GM19023 (cell line): ENCODE data around the gene PYDC1.
"Not testable (repeated sequence)": the region's sequence is repeated elsewhere in the genome, so short reads cannot be mapped to it uniquely, and the experiment has no call there.

Experiments used
- ATAC-seq: cut with Tn5 transposase; IDR thresholded peaks from one replicate; pipeline ENCODE4 v1.9.1; 2021; ENCODE audit warnings: mild to moderate bottlenecking, moderate library complexity; ENCODE audit not compliant: unreplicated experiment

Gene PYDC1

DNA sequence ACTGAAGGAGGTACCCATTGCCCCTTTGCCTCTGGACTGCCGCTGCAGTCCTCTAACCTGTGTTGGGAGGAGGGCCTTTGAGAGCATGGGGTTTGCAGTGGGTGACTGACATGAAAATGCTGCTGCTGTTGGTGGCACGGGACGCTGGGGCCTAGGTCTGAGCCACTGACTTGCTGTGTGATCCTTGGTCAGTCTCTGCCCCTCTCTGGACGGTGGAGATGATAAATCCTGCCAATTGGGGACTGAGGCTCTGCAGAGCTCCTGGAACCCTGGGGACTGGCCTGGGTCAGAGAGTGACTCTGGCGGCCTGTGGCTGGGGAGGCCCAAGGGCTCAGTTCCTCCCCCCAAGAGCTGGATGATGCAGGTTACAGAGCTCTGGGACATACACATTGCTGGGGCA is 6.1 kb upstream of the PYDC1 start:
- ATAC-seq: no peak

DNA sequence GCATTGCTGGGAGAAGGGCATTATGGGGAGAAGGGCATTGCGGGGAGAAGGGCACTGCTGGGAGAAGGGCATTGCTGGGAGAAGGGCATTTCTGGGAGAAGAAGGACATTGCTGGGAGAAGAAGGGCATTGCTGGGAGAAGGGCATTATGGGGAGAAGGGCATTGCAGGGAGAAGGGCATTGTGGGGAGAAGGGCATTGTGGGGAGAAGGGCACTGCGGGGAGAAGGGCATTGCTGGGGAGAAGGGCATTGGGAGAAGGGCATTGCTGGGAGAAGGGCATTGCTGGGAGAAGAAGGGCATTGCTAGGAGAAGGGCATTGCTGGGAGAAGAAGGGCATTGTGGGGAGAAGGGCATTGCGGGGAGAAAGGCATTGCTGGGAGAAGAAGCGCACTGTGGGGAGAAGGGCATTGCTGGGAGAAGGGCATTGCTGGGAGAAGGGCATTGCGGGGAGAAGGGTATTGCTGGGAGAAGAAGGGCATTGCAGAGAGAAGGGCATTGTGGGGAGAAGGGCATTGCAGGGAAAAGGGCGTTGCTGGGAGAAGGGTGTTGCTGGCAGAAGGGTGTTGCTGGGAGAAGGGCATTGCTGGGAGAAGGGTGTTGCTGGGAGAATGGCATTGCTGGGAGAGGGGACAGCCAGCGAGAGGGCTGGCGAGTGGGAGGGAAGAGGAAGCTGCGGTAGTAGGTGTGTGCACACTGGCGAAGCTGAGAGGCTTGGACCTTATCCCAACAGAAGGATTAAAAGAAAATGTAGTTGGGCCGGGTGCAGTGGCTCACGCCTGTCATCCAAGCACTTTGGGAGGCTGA is 4.6 kb upstream of the PYDC1 start:
- ATAC-seq: no peak

DNA sequence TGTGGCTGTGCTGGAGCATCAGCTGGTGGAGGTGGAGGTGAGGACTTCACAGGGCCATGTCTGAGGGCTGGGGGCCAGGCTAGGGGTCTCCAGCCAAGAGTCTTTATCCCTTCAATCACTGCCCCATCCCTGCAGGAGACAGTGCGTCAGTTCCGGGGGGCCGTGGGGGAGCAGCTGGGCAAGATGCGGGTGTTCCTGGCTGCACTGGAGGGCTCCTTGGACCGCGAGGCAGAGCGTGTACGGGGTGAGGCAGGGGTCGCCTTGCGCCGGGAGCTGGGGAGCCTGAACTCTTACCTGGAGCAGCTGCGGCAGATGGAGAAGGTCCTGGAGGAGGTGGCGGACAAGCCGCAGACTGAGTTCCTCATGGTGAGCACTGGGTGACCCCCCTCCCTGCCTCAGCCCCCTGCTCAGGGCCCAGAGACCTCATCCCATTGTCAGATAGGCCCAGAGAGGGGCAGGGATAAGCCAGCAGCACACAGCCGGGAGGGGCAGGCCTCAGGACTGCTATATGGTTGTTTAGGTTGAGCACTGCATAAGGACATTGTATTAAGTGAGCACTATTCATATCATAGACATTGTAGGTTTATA is 2.3 kb upstream of the PYDC1 start:
- ATAC-seq: no peak

DNA sequence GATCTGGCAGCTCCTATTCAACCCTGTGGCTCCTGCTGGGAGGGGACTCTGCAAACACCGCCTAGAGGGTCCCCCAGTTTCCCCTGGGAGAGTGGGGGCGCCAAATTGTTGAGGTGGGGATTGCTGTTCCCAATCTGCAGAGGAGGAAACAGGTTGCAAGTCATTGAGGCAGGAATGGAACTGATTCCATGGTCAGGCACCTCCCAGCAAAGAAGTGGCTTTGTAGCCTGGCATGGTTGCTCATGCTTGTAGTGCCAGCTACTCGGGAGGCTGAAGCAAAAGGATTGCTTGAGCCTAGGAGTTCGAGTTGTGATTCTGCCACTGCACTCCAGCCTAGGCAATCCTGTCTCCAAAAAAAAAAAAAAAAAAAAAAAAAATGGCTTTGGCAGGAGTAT is 198 bp upstream of the PYDC1 start:
- no peak for ATAC-seq

DNA sequence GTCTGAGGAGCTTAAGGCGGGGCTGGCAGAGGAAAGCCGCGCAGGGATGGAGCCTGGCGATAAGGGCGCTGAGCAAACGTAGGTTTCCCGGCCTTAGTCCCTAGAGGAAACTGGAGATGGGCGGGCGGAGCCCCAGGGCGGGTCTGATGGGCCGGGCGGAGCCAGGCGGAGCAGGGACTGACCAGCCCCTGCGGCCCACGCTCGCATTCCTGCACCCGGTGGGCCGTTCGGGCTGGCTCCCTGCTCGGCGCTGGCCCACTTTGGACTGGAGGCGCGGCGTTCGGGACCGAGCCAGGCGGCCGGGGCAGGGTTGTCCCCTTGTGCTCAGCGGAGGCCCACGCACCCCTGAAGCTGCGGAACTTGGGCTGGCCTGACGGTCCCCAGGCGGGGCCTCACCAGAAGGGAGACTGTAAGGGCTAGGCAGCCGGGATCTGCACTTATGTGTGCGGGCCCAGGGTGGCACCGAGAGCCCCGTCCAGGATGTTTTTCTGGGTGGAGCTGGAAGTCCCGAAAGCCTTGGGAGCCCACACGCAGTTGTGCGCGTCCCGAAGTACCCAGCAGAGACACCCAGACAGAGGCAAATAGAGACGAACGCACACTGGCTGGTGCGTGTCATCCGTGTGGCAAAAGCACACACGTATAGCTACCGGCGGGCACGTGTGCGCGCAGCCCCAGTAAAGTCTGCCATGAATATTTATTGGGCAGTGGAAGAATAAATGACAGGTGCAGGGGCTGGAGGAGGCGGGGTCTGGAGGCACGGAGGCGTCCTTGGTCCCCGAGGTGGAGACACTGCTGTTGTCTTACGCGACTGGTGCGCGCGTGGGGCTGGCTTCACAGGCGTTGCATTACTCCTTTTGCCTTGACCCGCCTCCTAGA is 1.4 kb downstream of the PYDC1 start:
- no peak for ATAC-seq

DNA sequence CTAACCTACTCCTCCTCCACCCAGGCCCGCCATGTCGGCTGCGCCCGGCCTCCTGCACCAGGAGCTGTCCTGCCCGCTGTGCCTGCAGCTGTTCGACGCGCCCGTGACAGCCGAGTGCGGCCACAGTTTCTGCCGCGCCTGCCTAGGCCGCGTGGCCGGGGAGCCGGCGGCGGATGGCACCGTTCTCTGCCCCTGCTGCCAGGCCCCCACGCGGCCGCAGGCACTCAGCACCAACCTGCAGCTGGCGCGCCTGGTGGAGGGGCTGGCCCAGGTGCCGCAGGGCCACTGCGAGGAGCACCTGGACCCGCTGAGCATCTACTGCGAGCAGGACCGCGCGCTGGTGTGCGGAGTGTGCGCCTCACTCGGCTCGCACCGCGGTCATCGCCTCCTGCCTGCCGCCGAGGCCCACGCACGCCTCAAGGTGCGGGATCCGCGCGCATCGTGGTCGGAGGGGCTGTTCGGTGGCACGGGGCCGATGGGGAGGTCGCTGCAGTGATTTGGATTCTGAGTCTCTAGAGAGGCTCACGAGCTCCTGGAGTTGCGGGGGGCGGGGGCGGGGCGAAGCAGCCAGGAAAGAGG is 2.1 kb downstream of the PYDC1 start:
- no peak for ATAC-seq

DNA sequence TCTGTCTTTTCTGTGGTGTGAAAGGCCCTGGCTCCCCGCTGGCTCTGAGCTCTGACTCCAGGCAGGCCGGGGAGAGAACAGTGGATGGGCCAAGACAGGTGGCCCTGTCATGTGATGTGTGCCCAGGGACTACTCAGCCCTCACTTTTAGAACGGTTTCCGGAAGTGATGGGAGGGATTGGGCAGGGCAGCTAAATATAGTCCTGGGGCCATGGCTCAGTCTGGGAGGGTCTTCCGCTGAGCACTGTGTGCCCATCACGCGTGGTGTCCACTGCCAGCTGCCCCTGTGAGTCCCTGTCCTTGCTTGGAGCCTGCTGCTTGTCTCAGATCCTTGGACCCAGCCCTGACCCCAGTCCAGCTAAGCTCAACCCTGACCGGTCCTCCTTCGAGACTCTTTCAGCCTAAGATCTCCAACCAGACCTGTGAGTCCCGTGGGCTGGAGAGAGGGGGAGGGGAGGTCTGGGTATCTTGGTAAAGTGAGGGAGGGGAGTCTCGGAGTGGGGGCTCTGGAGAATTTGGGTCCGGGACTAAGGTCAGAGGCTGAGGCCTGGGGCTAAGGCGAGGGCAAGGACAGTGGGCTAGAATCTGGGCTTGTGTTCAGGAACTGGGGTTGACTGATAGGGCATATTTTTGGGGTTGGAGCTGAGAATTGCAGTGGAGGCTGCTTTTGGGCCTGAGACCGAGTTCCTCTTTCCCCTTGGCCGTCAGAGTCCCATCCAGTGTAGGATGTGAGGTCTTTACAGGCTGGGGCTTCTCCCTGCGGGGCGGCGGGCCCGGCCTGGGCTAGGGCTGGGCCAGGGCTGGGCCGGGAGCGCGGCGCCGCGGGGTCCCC is 2.8 kb downstream of the PYDC1 start, which contains the start of gene TRIM72:
Gene TRIM72, plus strand, starts transcription at position 243 of the 831 bp plus-strand sequence. CDS start 620 bp downstream, outside the sequence.
- no peak for ATAC-seq

DNA sequence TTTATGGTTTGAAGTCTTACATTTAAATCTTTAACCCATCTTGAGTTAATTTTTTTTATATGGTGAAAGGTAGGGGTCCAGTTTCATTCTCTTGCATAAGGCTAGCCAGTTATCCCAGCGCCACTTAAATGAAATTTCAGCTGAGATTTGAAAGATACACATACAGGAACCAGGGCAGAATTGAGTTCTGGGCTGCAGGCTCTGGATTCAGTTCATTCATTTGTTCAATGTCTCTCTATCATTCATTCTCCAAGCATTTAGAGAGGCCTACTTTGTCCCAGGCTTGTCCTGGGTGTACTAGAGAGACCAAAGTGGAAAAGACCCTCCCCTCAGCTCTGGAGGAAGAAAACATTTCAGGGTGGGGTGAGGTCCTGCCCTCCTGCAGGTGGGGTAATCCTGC is 3.6 kb downstream of the PYDC1 start:
- no peak for ATAC-seq

DNA sequence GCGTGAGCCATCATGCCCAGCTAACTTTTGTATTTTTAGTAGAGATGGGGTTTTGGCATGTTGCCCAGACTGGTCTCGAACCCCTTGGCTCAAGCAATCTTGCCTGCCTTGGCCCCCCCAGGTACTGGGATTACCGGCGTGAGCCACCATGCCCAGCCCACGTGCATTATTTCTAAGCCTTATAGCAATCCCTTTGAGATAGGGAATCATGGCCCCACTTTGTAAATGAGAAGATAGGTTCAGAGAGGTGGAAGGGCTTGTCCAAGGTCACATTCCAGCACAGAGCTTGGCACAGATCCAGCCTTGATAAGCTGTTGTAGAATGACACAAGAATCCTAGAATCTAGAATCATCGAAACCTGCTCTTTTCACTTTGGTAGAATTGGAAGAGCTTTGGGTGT is 10.2 kb downstream of the PYDC1 start:
- ATAC-seq: no peak

DNA sequence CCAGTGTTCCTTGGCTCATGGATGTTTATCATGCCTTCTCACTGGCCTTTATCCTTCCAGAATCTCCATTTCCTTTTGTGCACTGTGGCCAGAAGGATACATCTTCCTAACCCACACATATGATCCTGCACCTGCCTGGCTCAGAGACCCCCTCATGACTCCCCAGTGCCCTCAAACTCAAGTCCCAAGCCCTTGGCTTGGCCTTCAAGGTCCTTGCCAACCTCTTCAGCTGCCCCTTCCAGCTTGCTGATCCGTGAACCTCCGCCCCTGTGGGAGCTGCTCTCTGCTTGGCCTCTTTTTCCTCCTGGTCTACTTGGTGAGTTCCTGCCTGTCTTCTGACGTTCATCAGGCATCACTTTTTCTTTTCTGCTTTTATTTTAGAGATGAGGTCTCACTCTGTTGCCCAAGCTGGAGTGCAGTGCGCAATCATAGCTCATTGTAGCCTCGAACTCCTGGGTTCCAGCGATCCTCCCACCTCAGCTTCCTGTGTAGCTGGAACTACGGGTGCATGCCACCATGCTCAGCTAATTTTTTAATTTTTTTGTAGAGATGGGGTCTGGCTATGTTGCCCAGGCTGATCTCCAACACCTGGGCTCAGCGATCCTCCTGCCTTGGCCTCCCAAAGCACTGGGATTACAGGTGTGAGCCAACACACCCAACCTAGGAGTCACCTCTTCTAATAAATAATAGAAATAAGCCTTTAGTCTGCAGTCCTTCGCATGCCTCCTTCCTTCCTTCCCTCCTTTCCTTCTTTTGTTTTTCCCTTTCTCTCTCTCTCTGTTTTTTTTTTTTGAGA is 11.9 kb downstream of the PYDC1 start:
- ATAC-seq: no peak

DNA sequence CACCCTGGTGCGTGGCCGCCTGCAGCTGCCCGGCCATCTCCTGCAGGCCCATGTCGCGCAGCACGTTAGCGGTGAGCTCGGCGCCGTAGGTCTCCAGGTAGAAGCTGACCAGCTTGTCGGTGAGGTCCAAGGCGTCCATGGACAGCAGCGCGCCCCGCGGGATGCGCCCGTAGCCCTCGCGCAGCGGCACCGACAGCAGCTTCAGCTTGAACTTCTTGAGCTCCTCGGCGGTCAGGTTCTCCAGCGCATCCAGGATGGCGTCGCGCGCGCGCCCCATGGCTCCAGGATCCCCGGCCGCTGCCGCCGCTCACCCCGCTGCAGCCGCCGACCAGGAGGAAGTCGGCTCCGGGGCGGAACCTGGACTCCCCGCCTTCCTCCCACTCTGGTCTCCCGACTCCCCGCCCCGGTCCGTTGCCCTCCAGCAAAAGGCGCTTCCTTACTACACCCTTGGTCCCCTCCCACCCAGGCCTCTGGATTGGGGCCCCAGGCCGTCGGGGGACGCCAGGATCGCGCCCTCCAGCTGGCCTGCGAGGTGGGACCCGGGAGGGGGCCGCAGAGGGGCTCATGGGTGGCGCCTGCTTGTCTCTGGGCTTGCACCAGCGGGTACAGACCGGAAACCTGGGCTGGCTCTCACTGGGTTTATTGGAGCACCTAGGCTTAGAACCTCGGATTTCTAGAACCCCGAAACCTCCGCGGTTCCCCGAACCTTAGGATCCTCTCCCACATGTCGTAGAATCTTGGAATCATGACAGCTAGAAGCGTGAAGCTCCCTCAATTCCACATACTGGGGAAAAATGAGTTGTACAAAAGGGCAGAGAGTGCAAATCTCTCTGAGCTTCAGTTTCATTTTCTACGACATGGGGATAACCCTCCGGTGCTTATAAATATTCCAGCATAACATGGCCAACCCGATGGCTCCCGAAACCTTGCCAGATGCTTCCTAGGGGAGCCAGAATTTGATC is 14.2 kb downstream of the PYDC1 start, which contains the start of gene PYCARD:
Gene PYCARD, minus strand, starts transcription at position 347 of the 962 bp plus-strand sequence. Its CDS starts 70 bp downstream, at position 277.
- peak; percentile 35 for ATAC-seq

DNA sequence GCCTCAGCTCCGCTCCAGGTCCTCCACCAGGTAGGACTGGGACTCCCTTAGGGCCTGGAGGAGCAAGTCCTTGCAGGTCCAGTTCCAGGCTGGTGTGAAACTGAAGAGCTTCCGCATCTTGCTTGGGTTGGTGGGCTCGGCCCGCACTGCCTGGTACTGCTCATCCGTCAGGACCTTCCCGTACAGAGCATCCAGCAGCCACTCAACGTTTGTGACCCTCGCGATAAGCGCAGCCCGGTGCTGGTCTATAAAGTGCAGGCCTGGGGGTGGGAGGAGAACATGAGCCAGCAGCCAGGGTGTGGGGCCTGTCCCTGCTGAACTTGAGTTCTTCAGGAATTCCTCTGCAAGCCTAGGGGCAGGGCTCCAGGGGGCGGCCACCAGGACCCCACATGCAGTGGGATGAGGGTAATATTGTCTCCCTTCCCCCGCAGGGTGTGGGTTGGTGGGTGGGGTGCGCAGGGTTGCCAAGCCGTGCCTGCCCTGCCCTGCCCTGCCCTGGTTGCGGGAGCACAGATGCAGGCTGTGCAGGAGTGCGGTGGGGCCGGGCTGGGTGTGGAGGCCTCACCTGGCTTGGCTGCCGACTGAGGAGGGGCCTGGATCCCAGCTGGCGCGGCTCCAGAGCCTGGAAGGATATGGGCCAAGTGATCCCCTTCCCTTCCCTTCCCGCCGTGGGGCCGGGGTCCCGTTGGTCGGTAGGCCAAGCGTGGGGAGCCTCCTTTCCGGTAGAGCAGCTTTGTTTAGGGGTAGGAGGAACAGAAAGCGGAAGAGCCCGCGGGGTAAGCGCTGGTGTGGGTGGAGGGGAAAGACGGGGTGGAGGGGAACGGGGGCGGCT is 15.1 kb downstream of the PYDC1 start:
- ATAC-seq: peak; percentile 56

DNA sequence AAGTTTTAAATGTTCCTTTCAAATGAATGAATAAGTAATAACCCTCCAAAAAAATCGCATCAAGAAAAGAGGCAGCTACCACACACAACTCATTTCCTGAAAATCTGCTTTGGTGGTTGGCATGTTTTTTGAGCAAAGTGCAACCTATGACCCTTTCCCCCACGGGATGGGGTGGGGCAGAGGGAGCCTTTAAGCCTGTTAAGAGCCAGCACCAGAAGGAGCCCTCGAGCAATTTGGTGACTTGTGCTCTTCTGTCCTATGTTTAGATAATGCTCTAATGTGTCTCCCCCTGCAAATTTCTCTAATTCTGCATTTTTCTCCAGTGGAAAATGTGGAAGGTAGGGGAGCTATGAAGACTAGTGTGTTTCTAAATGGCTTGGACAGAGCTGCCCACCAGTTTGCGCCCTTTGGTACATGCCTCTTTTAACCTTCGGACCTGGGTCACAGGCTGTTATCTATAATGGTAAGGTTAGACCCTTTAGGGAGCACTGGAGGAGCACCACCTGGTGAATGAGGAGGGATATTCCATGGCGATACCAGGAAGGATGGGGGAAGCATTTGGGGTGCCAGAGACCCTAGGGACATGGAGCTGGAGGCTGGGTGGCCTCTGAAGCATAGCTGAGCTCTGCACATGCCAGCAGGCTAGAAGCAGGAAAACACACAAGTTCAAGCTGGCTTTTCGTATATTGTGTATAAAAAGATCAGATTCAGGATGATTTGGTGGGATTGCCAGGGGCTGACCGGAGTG is 15.9 kb downstream of the PYDC1 start:
- no peak for ATAC-seq

DNA sequence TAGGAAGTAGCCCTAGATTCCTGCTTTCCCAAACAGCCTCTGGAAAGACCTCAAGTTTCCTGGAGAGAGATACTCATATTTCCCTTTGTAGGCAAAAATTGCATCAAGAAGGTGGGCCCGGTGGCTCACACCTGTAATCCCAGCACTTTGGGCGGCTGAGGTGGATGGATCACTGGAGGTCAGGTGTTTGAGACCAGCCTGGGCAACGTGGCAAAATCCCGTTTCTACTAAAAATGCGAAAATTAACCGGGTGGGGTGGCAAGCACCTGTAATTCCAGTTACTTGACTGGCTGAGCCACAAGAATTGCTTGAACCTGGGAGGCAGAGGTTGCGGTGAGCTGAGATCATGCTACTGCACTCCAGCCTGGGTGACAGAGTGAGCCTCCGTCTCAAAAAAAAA is 16.8 kb downstream of the PYDC1 start:
- ATAC-seq: not testable (repeated sequence)

DNA sequence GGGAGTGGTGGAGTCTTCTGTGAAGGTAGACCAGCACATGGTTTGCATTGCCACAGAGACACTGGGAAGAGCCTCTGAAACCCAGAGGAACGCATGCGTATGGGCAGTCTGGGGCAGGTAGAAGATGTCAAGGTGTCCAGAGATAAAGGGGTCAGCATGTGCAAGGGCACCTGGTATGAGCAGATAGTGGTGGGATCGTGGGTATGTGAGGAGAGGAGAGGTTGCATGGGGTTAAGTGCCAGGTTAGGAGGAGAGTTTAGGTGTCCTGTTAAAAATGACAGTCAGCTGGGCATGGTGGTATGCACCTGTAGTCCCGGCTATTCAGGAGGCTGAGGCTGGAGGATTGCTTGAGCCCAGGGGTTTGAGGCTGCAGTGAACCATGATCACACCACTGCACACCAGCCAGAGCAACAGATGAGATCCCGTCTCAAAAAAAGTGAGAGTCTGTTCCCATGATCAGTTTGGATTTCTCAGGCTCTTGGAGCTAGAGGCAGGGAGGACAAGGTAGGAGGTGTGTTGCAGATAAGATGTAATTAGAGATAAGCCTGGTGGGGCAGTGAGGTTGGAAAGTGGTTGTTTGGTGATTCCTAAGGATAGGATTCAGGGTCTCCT is 17.4 kb downstream of the PYDC1 start:
- ATAC-seq: no peak

DNA sequence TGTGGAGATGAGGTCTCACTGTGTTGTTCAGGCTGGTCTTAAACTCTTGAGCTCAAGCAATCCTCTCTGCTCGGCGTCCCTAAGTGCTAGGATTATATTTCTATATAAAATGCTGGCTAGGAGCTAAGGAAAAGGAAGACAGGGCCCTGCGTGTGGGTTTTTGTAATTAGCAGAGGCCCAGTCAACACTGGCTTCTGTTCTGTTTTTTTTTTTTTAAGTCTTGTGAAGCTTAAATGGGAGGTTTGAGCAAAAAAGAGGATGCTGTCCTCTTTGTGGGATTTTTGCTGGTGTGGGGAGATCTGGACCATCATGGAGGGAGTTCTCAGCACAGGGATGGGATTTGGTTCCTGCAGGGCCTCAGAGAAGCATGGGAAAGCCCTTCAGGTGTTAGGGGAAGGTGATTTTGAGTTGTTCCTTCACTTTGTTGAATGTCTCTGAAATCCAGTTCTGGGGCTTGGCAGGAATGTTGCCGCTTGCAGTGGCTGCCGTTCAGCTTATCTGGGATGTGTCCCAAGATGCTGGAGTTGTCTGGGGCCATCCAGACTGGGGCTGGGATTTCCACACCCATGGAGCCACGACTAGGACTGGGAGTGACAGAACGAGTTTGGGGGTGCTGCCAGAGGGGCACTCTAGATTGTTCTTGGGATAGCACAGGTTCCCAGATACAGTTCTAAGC is 18.6 kb downstream of the PYDC1 start:
- no peak for ATAC-seq
